GM12891 (cell line): ENCODE data around the gene CCNL2.
"Not testable (repeated sequence)": the region's sequence is repeated elsewhere in the genome, so short reads cannot be mapped to it uniquely, and the experiment has no call there.

ENCODE experiments used
- DNase-seq: peaks from one replicate; pipeline ENCODE4 v3.0.0; 2011; ENCODE audit warnings: low spot score; ENCODE audit not compliant: insufficient read length
- FAIRE-seq: peaks from 2 replicates; lab custom pipeline; 2011; peaks lifted over from hg19 to GRCh38; lab: Jason Lieb, UNC
- PAX5 ChIP-seq: IDR thresholded peaks from 2 replicates; pipeline ENCODE4 v1.6.1; 2011; ENCODE audit warnings: low read length, moderate library complexity, mild to moderate bottlenecking; ENCODE audit not compliant: insufficient read depth, severe bottlenecking
- POLR2A ChIP-seq: IDR thresholded peaks from 2 replicates; pipeline ENCODE4 v1.6.1; 2011; ENCODE audit warnings: low read depth, low read length, control low read depth
- POLR2AphosphoS5 ChIP-seq: IDR thresholded peaks from 2 replicates; pipeline ENCODE4 v1.6.1; 2011; ENCODE audit warnings: low read depth, low read length, control low read depth
- POU2F2 ChIP-seq: IDR thresholded peaks from 2 replicates; pipeline ENCODE4 v1.6.1; 2011; ENCODE audit warnings: low read depth, mild to moderate bottlenecking, control low read depth, low read length, moderate library complexity
- SPI1 ChIP-seq: IDR thresholded peaks from 2 replicates; pipeline ENCODE4 v1.6.1; 2011; ENCODE audit warnings: low read depth, low read length, control low read depth
- TAF1 ChIP-seq: IDR thresholded peaks from 2 replicates; pipeline ENCODE4 v1.6.1; 2011; ENCODE audit warnings: low read depth, low read length, control low read depth

Gene CCNL2

DNA sequence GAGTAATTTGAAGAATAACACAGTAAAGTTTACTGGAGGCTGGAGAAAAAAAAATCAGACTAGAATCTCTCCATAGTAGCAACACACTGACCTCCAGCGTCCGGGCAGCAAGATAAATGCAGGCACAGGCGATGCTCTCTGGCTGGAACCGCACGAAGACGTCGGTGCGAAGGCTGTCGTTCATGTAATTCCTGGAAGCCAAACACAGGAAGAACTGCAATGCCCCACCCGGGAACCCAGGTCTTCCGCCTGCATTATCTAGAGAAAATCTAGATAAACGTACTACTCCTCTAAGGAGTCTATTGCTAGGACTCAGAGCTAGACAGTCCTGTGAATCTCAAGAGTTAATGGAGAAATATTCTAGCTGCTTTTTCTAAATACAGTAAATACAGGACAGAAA is 8.5 kb downstream of the CCNL2 start:
- no peak for FAIRE-seq
- DNase-seq: no peak
- TF ChIP-seq SPI1 (no peak), TAF1 (no peak), POU2F2 (no peak), POLR2AphosphoS5 (no peak), POLR2A (no peak), PAX5 (no peak)

DNA sequence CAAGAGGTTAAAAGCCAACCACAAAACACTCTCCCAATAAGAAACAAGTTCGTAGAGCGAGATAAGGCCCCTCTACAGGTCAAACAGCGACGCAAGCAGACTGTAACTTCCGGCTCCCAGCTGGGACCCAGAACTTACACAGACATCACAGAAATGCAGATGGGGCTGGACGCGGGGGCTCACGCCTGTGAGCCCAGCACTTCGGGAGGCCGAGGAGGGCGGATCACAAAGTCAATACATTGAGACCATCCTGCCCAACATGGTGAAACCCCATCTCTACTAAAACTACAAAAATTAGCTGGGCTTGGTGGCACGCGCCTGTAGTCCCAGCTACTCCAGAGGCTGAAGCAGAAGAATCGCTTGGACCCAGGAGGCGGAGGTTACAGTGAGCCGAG is 11.1 kb downstream of the CCNL2 start:
- TF ChIP-seq SPI1 (no peak), POLR2A (peak; percentile 4; the same call in 1 of the 2 replicates)
- no peak for FAIRE-seq

DNA sequence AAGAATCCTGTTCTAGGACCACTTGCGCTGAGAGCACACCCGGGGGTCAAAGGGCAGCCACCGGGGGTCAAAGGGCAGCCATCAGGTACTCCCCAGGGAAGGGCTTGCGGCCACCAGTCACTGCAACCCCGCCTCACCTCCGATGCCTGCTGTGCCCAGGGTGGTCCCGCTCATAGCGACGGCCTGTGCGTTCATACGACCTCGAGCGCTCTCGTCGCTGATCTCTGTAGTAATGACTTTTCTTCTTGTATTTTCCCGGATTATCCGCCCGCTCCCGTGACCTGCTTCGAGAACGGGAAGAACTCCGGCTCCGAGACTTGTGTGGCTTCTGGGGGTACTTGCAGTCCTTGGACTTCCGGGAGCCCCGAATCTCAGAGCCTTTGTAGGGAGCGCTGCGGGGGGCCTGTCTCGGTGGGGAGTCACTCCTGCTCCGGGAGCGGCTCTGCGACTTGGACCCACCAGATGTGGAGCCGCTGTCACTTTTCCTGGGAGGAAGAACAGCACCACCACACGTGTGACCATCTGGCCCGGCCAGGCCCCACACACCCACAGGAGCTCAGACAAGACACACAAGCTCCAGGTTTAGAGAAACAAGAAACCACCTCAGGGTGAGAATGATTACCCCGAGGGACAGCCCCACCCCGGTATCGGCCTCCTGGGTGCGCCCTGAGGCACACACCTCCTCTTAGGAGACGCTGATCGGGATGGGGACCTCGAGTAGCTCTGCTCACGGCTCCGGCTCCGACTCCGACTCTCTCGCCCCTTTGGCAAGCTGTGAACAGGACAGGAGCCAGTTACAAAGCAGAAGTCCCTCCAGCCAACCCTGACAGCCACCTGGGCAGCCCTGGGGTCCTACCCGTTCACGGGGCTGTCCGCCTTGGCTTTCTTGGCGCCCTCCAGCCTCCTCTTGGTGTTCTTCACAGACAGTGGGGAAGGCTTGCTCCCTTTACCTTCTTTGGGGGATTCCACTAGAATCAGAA is 11.7 kb downstream of the CCNL2 start:
- FAIRE-seq (no peak), DNase-seq (no peak)
- peak; percentile 20; the same call in 1 of the 2 replicates for TF ChIP-seq POLR2A
- no peak for TF ChIP-seq SPI1

More for the DNA sequence above, 11.1 kb downstream of the CCNL2 start:
- DNase-seq: no peak

DNA sequence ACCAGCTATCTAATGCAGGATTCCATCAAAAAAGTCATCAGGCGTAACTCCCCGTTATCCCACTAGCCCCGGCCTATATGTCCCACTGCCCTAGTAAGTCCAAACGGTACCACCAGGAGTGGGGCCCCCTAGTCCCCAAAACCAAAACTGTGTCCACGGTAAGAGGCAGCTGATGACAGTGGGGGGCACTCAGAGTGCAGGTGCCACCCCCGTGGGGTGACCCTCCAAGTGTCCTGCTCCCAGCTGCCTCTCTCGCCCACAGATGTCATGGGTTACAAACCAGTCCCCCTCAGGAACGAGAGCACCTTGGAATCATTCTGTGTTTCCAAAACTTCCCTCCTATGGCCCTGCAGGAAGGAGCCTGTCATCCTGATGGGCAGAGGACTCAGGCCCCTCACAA is 13.2 kb downstream of the CCNL2 start:
- TF ChIP-seq TAF1 (no peak), PAX5 (no peak), POLR2AphosphoS5 (no peak; the same call in 1 of the 2 replicates), POLR2A (no peak), SPI1 (no peak), POU2F2 (no peak)
- FAIRE-seq (no peak), DNase-seq (no peak)

DNA sequence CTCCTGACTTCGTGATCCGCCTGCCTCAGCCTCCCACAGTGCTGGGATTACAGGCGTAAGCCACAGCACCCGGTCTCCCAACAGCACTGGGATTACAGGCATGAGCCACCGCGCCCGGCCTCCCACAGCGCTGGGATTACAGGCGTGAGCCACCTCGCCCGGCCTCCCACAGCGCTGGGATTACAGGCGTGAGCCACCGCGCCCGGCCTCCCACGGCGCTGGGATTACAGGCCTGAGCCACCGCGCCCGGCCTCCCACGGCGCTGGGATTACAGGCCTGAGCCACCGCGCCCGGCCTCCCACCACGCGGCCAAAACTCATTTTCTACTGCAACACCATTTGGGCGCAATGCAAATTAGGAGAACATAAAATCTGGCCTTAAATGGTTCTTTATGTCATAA is 13.8 kb downstream of the CCNL2 start:
- not testable (repeated sequence) for FAIRE-seq, DNase-seq

DNA sequence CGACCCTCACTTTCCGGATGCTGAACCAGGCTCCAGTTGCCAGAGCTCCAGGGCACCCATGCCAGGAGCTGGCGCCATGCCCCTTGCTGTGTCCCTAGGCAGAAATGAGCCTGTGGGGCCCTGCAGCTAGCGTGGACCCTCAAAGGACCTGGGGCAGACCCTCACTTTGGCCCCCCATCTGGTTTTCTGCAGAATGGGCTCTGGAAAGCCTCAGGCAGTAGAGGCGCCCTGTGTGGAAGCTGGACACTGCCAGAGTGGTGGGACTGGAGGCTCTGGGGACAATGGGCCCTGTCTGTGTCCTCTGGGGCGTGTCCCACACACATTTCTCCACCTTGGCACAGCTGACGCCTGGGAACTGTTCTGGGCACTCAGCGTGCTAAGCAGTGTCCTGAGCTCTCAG is 17.8 kb downstream of the CCNL2 start:
- no peak for FAIRE-seq
- no peak for TF ChIP-seq POLR2A
- no peak for TF ChIP-seq SPI1
- TF ChIP-seq POU2F2: no peak
- no peak for TF ChIP-seq POLR2AphosphoS5
- TF ChIP-seq TAF1: no peak
- TF ChIP-seq PAX5: no peak

DNA sequence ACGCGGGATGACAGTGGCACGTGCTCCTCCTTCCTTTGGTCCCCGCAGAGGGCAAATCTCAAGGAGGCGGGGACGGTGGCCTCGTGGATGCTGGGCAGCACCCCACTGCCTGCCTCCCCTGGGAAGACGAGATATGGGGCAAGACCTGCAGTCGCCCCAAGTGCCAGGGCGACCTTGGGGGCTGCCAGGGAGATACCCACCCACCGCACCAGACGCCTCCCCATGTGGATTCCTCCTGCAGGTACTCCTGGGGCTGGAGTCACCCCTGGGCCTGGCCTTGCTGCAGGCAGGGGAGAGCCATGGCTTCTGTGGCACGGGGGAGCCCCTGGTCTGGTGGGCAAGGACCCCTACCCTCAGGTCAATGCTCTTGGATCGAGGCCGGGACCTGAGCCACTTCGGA is 18.3 kb downstream of the CCNL2 start:
- TF ChIP-seq POU2F2: no peak
- no peak for TF ChIP-seq PAX5
- no peak for TF ChIP-seq POLR2AphosphoS5
- TF ChIP-seq SPI1: no peak
- no peak for TF ChIP-seq TAF1
- no peak for TF ChIP-seq POLR2A
- DNase-seq (no peak), FAIRE-seq (no peak)

More for the DNA sequence above, 17.8 kb downstream of the CCNL2 start:
- no peak for DNase-seq

DNA sequence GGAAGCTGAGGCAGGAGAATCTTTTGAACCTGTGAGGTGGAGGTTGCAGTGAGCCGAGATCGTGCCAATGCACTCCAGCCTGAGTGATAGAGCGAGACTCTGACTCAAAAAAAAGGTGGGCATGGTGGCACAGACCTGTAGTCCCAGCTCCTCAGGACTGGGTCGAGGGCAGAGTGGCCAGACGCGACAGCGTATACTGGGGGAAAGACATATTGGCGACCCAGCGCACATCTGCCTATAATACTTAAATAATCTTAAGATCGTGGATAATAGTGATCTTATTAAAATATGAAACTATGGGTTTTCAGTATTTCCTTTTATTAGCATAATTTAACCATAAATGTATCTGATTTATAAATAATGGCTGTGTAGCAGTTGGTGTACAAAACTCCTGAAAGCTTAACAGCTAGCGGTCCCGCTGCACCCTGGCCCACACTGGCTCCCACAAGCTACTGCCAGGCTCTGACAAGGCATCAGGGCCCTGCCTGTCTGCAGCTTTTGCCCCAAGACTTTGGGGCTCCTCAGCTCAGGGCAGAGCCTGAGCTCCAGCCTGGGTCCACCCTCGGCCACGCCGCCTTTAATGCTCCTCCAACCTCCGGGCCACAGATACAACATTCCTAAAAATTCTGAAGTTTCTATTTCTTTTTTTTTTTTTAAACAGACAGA is 21.5 kb downstream of the CCNL2 start:
- DNase-seq (no peak), FAIRE-seq (no peak)
- TF ChIP-seq SPI1 (no peak), TAF1 (no peak), PAX5 (no peak), POLR2AphosphoS5 (no peak), POLR2A (no peak), POU2F2 (no peak)

DNA sequence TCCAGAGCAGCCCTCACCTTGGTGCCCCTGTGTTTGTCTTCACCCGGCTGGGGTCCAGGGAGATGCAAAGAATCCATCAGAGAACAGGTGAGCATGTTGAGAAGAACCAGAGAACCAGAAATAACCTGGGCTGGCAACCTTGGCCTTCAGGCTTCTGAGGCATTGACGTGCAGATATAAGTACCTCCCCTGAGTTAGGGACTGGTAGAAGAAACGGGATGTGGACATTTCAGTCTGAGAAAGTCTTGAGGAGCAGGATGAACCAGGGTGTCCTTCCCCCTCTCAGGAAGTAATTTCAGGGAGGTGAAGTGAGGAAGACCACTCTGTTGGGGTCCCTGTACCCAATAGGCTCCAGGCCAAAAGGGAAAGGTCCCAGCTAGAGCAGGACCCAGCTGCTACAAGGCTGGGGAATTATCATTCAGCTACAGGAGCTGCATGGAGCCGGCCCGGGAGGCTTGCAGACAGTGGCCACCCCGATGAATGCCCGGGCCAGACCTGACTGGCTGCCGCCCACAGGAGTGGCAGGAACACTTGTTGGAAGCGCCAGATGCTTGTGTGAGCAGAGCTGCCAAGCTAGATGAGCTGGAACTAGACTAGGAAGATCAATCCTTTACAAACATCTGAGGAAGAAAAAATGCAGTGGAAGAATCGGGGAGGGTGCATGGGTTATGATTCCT is 22.4 kb downstream of the CCNL2 start:
- FAIRE-seq (no peak), DNase-seq (no peak)
- no peak for TF ChIP-seq POU2F2
- TF ChIP-seq POLR2AphosphoS5: no peak
- TF ChIP-seq TAF1: no peak
- no peak for TF ChIP-seq SPI1
- no peak for TF ChIP-seq PAX5
- no peak for TF ChIP-seq POLR2A
